ENCODE data around the gene STUB1. TPM values are rescaled to one million over a fixed set of nuclear protein-coding genes. Genes with fewer than 3 reads are reported as not detected.

STUB1 gene
- total RNA-seq, 1 donor from 2014 or later = 87.1 TPM

- TF ChIP-seq CTCF (IDR thresholded peaks at IDR 0.05; ENCODE audit: unreplicated experiment) = no peak
- H3K4me1 Mint-ChIP-seq (ENCODE audit: low read depth) = peaks cover 8% of the 10 kb centered on the region
- DNase-seq (ENCODE audit: low spot score, unreplicated experiment) = no peak
- H3K27me3 Mint-ChIP-seq = peaks cover 4% of the 10 kb centered on the region
- H3K36me3 Mint-ChIP-seq (ENCODE audit: insufficient read depth) = peaks cover 6% of the 10 kb centered on the region
- H3K9me3 Mint-ChIP-seq (ENCODE audit: low read depth) = no peaks in the 10 kb centered on the region
- no peak overlapping the region for H3K27ac Mint-ChIP-seq
- H3K4me3 Mint-ChIP-seq (ENCODE audit: low read depth) = no peak overlapping the region
Observed at GRCh38 chr16:677316-678190, 2.7 kb upstream of the STUB1 start.

- Mint-ChIP-seq H3K27ac (no peak overlapping the region), H3K27me3 (peaks cover 4% of the 10 kb centered on the region), H3K9me3 (ENCODE audit: low read depth) (no peaks in the 10 kb centered on the region), H3K4me1 (ENCODE audit: low read depth) (peaks cover 10% of the 10 kb centered on the region), H3K4me3 (ENCODE audit: low read depth) (no peak overlapping the region), H3K36me3 (ENCODE audit: insufficient read depth) (peaks cover 7% of the 10 kb centered on the region)
- DNase-seq (ENCODE audit: low spot score, unreplicated experiment) = no peak
- TF ChIP-seq CTCF (IDR thresholded peaks at IDR 0.05; ENCODE audit: unreplicated experiment) = no peak
Observed at GRCh38 chr16:678209-678857, 1.9 kb upstream of the STUB1 start.

GRCh38 chr16:678858-679813 is 1.1 kb upstream of the STUB1 start:
- Mint-ChIP-seq H3K36me3 (ENCODE audit: insufficient read depth) (peaks cover 7% of the 10 kb centered on the region), H3K27ac (peak overlapping the region; percentile 59), H3K9me3 (ENCODE audit: low read depth) (no peaks in the 10 kb centered on the region), H3K27me3 (peaks cover 4% of the 10 kb centered on the region), H3K4me1 (ENCODE audit: low read depth) (peaks cover 10% of the 10 kb centered on the region), H3K4me3 (ENCODE audit: low read depth) (peak overlapping the region; percentile 61)
- no peak for TF ChIP-seq CTCF (IDR thresholded peaks at IDR 0.05; ENCODE audit: unreplicated experiment)
- peak; percentile 53 for DNase-seq (ENCODE audit: low spot score, unreplicated experiment)

GRCh38 chr16:680625-680945 is 375 bp downstream of the STUB1 start:
- Mint-ChIP-seq H3K4me1 (ENCODE audit: low read depth) (peaks cover 10% of the 10 kb centered on the region), H3K36me3 (ENCODE audit: insufficient read depth) (peaks cover 7% of the 10 kb centered on the region), H3K27ac (no peak overlapping the region), H3K27me3 (no peaks in the 10 kb centered on the region), H3K9me3 (ENCODE audit: low read depth) (no peaks in the 10 kb centered on the region), H3K4me3 (ENCODE audit: low read depth) (peak overlapping the region; percentile 79)
- no peak for TF ChIP-seq CTCF (IDR thresholded peaks at IDR 0.05; ENCODE audit: unreplicated experiment)
- DNase-seq (ENCODE audit: low spot score, unreplicated experiment) = no peak
